DND-41 (cell line): ENCODE measurements around the gene NFASC.

Experiments
- ATAC-seq: fragments of 200-7000 bp; cut with Tn5 transposase; 3 replicates; pipeline ENCODE4 v1.9.1; 2021; ENCODE audit warnings: low read depth; ENCODE audit not compliant: insufficient read depth
- DNase-seq: peaks from one replicate; pipeline ENCODE4 v3.0.0-alpha.2; 2020
- H2AFZ ChIP-seq: 2 replicates; pipeline ENCODE4 v1.6.0; 2012; ENCODE audit warnings: low read depth, low read length
- H3K27ac ChIP-seq: 2 replicates; pipeline ENCODE4 v1.5.1; 2012; ENCODE audit warnings: low read length, inconsistent platforms
- H3K27me3 ChIP-seq: fragments of 200-600 bp; sonication (generic); 2 replicates; pipeline ENCODE4 v1.6.0; 2012; ENCODE audit warnings: low read length, mild to moderate bottlenecking, inconsistent platforms; ENCODE audit not compliant: insufficient read depth, poor library complexity
- H3K36me3 ChIP-seq: 2 replicates; pipeline ENCODE4 v1.5.1; 2012; ENCODE audit warnings: low read length, inconsistent platforms; ENCODE audit not compliant: insufficient read depth
- H3K4me1 ChIP-seq: 2 replicates; pipeline ENCODE4 v1.5.1; 2012; ENCODE audit warnings: mild to moderate bottlenecking, low read length; ENCODE audit not compliant: insufficient read depth
- H3K4me2 ChIP-seq: 2 replicates; pipeline ENCODE4 v1.6.0; 2012; ENCODE audit warnings: mild to moderate bottlenecking, moderate library complexity, low read length, inconsistent platforms; ENCODE audit not compliant: insufficient read depth
- H3K4me3 ChIP-seq, 2 experiments: fragments of 200-600 bp in 1 of 2; shearing (Covaris generic) in 1 of 2; 2 replicates each; pipeline ENCODE4 v1.5.1; 2012 to 2016; ENCODE audit warnings: inconsistent platforms in 2 of 2, low read length in 2 of 2, mild to moderate bottlenecking in 2 of 2, low read depth in 1 of 2, moderate library complexity in 1 of 2
- H3K79me2 ChIP-seq: 2 replicates; pipeline ENCODE4 v1.6.0; 2012; ENCODE audit warnings: low read length, inconsistent platforms; ENCODE audit not compliant: insufficient read depth
- H3K9ac ChIP-seq: 2 replicates; pipeline ENCODE4 v1.6.0; 2012; ENCODE audit warnings: low read depth, mild to moderate bottlenecking, inconsistent platforms, low read length, moderate library complexity
- H3K9me3 ChIP-seq: 2 replicates; pipeline ENCODE4 v1.5.1; 2012; ENCODE audit warnings: low read length, moderate library complexity, mild to moderate bottlenecking, inconsistent platforms; ENCODE audit not compliant: insufficient read depth, severe bottlenecking
- H4K20me1 ChIP-seq: 2 replicates; pipeline ENCODE4 v1.6.0; 2012; ENCODE audit warnings: low read length; ENCODE audit not compliant: insufficient read depth
- EZH2 ChIP-seq: IDR thresholded peaks from 3 replicates; pipeline ENCODE4 v1.6.1; 2012; ENCODE audit warnings: borderline replicate concordance, low read depth, mild to moderate bottlenecking, moderate library complexity, low read length, inconsistent platforms; ENCODE audit not compliant: severe bottlenecking
- TF ChIP-seq, protein P1 (sequence below): IDR thresholded peaks from 2 replicates; pipeline ENCODE4 v1.5.1; 2012; ENCODE audit warnings: borderline replicate concordance, low read length, moderate library complexity, mild to moderate bottlenecking; ENCODE audit not compliant: poor library complexity, severe bottlenecking; ENCODE audit errors: extremely low read depth

The NFASC gene

DNA sequence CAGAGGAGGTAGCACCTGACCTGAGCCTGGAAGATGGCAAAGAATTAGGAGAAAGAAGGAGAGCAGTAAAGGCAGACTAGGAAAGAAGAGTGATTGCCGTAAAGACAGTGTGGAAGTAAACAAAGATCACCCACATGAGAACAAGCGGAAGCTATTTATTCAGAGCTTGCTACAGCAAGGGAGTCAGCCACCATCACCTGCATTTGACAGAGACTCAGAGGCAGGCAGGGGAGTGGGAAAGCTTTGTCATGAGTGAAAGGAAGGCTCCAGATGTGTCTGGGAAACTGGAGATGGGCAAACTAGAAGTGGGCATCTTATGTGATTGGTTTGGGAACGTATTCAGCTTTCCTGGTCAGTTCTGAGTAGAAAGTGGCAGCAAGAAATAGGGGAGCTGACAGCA is 64.5 kb downstream of the NFASC start:
- Histone ChIP-seq H3K4me1 (no peaks in the 10 kb centered on the region), H3K27me3 (peaks cover 34% of the 10 kb centered on the region), H3K79me2 (no peaks in the 10 kb centered on the region), H3K27ac (no peak overlapping the region), H3K36me3 (no peaks in the 10 kb centered on the region), H4K20me1 (no peaks in the 10 kb centered on the region; the same call in 1 of the 2 replicates), H3K4me2 (no peak overlapping the region), H3K4me3 (no peak overlapping the region), H3K9ac (no peak overlapping the region), H3K9me3 (no peaks in the 10 kb centered on the region), H2AFZ (no peak overlapping the region)
- TF ChIP-seq EZH2, result no peak
- TF ChIP-seq, protein P1, sequence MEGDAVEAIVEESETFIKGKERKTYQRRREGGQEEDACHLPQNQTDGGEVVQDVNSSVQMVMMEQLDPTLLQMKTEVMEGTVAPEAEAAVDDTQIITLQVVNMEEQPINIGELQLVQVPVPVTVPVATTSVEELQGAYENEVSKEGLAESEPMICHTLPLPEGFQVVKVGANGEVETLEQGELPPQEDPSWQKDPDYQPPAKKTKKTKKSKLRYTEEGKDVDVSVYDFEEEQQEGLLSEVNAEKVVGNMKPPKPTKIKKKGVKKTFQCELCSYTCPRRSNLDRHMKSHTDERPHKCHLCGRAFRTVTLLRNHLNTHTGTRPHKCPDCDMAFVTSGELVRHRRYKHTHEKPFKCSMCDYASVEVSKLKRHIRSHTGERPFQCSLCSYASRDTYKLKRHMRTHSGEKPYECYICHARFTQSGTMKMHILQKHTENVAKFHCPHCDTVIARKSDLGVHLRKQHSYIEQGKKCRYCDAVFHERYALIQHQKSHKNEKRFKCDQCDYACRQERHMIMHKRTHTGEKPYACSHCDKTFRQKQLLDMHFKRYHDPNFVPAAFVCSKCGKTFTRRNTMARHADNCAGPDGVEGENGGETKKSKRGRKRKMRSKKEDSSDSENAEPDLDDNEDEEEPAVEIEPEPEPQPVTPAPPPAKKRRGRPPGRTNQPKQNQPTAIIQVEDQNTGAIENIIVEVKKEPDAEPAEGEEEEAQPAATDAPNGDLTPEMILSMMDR, result no peak
- DNase-seq (no peak), ATAC-seq (no peak)

DNA sequence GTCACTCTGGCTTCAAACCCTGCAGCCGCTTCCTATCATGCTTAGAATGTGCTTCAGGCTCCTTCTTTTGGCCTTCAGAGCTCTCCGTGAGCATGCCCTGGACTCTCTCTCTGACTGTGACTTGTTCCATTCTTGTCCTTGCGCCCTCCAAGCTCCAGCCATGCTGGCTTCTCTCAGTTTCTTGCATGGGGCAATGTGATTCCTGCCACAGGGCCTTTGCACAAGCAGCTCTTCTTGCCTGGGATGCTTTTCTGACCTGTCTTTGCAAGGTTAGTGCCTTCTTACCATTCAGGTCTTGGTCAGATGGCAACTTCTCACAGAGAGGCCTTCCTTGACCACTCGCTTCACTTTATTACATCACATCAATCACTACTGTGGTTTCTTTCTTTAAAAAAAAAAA is 66.1 kb downstream of the NFASC start:
- no peaks in the 10 kb centered on the region; the same call in 1 of the 2 replicates for H4K20me1 ChIP-seq
- H3K79me2 ChIP-seq, result no peaks in the 10 kb centered on the region
- no peak overlapping the region for H2AFZ ChIP-seq
- TF ChIP-seq, protein P1, result no peak
- TF ChIP-seq EZH2, result no peak
- peaks cover 36% of the 10 kb centered on the region for H3K27me3 ChIP-seq
- H3K4me1 ChIP-seq, result no peaks in the 10 kb centered on the region
- H3K36me3 ChIP-seq, result no peaks in the 10 kb centered on the region
- H3K9ac ChIP-seq, result no peak overlapping the region
- no peak overlapping the region for H3K4me2 ChIP-seq
- DNase-seq (no peak), ATAC-seq (no peak)
- no peak overlapping the region for H3K27ac ChIP-seq
- no peaks in the 10 kb centered on the region for H3K9me3 ChIP-seq
- no peak overlapping the region for H3K4me3 ChIP-seq

DNA sequence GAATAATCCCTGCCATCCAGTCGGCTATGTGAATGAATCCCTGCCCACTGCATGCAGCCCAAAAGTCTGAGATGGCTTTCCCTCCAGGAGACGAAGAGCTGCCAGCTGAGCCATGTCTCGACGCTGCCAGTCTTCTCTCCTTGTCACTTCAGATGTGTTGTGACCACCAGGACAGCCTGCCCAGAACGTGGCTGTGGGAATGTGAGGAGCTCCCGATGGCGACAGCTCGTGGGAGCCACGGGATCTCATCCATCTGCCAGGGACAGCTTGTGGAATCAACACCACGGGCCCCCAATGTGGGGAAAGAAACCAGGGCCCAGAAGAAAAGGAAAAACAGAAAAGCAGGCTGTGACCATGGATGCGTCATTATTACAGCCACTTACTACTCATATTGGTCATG is 67.2 kb downstream of the NFASC start:
- no peak for ATAC-seq
- Histone ChIP-seq H3K4me2 (no peak overlapping the region), H3K4me1 (no peaks in the 10 kb centered on the region), H3K36me3 (no peaks in the 10 kb centered on the region), H3K9me3 (no peaks in the 10 kb centered on the region), H3K79me2 (no peaks in the 10 kb centered on the region), H3K4me3 (no peak overlapping the region), H3K9ac (no peak overlapping the region), H3K27me3 (peaks cover 28% of the 10 kb centered on the region), H3K27ac (no peak overlapping the region), H4K20me1 (no peaks in the 10 kb centered on the region), H2AFZ (no peak overlapping the region)
- no peak for DNase-seq
- no peak for TF ChIP-seq EZH2
- TF ChIP-seq, protein P1, result no peak

DNA sequence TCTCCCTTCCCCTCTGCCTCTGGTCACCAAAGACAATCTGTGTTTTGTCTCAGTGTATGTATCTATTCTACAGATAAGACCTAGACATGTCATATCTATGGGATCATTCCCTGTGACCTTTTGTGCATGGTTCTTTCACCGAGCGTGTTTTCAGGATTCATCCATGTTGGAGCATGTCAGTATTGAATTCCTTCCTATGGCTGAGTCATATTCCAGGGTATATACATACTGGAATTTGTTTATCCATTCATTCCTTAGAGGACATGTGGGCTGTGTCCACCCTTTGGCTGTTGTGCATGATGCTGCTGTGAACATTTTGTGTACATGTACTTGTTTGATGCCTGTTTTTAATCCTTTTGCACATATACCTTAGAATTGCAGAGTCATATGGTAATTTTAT is 69.9 kb downstream of the NFASC start:
- DNase-seq (no peak), ATAC-seq (no peak)
- Histone ChIP-seq H3K36me3 (no peaks in the 10 kb centered on the region), H3K4me2 (no peak overlapping the region), H3K4me1 (no peaks in the 10 kb centered on the region), H2AFZ (no peak overlapping the region), H3K9ac (no peak overlapping the region), H3K9me3 (no peaks in the 10 kb centered on the region), H3K79me2 (no peaks in the 10 kb centered on the region), H3K27me3 (peaks cover 25% of the 10 kb centered on the region), H3K4me3 (no peak overlapping the region), H4K20me1 (no peaks in the 10 kb centered on the region), H3K27ac (no peak overlapping the region)
- TF ChIP-seq, protein P1, result no peak
- no peak for TF ChIP-seq EZH2
